Renal cortical epithelial cell (primary cell): ENCODE data around the gene PHC2. TPM values are rescaled to one million over a fixed set of nuclear protein-coding genes. Genes with fewer than 3 reads are reported as not detected.

Source experiments
- DNase-seq: peaks from one replicate; pipeline ENCODE4 v3.0.0-alpha.2; 2011; ENCODE audit warnings: low read depth
- total RNA-seq: library from RNA; depleted of rRNA; stranded (reverse); fragments of >200 nt; gene quantifications from 2 replicates; pipeline ENCODE4 v1.2.3, GENCODE V29; 2014

PHC2 gene
- total RNA-seq, 1 donor from 2014 or later: 187 TPM

DNA sequence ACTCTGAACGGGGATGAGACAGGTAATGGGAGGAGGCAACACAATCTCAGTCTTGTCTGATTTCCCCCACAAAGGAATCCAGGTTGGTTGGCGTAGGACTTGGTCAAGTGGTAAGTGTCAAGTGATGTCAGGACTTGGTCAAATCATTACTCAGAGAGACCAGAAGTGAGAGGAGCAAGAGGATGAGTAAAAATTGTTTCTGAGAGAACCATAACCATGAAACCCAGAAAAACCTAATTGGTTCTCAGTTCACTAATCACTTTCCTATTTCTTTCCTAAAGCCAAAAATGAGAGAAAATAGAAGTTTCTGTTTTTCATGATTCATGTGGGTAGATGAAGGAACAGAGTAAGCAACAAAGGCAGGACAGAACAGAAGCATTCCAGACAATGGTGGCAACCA lies 5.0 kb downstream of the PHC2 start:
- no peak for DNase-seq

DNA sequence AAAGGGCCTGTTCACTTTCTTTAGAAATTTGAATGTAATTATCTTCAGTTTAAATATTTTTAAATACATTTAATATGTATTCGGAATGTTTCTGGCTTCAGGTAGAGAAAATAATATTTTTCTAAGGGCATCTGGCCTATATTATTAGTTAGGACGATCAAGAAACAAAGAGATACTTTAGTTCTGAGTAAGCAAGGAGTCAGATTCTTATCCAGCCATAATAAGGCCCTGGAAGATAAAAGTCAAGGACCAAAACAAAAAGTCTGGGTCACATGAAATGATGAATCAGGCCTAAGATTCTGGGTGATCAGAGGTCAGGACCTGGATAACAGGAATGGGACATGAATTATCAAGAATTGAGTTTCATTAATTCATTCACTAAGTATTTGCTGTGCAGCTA lies 6.3 kb downstream of the PHC2 start:
- peak; percentile 29 for DNase-seq

DNA sequence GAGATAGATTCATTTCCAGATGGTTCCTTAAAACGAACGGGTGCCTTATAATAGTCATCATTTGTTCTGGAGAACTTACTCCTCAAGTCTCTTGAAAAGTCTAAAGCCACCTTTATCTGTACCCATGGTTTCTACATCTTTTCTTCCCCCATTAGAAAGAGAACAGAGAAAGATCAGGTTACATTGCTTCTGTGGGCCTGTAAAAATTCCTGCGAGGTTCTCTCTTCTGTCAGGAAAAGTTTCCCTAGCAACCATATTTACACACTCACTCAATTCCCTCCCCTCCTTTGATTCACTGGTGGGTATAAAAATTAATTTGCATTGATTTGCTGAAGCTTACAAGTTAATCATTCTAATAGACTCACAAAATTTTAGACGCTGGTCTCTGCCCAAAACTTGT lies 6.7 kb downstream of the PHC2 start:
- DNase-seq: peak; percentile 56

DNA sequence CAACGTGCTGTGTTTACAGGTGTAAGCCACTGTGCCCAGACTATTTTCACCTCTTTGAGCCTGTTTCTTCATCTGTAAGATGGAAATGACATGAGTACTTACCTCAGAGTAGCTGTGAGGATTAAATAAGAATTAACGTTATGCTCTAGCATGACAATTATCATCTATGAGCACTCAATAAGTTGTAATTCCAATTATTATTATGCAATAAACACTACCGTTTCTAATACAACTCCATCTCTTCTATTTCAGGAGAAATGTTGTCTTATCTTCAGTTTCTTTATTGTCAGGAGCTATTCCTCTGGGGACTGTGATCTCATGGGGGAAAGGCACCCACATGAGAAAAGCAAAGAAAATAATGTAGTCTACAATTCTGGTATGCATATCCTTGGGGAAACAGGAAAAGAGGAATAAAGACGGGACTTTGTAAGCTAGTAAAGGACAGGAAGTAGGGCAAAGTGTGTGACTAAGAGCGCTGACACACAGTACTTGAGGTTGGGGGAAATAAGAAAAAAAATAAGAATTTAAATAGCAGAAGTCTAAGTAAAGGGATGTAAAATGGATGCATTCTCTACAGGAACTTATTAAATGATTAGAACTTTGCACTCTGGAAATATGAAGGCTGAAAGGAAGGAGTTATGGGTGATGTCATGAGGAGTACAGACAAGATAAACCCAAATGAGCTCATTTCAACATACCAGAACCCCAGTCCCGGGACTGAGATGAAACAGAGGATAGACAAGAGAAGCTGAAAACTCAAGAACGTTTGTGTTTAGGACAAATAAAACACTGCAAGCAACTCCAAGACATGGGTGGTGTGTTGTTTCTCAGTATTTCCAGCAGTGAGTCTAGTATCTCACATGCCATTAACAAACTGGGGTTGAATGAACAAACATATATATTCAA lies 9.8 kb downstream of the PHC2 start:
- DNase-seq: peak; percentile 40

DNA sequence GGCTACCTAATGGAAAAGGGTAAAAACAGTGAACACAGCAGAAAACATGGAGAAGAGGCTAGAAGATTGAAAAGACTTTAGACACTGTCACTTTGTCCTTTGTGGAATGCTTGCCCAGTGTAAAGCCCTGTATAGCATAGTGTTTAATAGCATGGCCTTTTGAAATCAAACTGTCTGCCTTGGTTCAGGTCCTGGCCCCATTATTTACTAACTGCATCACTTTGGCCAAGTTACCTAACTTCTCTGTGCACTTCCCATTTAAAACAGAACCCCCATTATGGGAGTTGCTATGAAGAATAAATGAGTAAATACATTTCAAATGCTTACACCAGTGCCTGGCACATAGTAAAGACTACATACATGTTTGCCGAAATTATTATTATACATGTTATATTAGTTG lies 12.1 kb downstream of the PHC2 start:
- DNase-seq: no peak

DNA sequence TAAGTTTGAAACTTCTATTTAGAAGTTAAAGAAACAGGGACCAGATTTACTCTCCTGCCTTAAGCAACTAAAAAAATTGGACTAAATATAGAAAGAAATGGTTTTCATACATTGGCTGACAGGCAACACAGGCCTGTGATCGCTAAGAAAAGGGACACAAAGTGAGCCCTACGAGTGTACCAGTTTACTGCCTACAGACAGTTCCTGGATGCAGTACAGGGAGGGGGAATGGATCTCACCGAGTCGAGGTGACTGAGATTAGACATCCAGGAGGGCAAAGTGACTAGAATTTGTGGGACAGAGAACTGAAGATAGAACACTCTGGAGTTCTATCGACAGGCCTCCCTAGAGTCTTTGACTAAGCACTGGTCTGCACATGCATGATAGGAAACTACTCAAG lies 16.0 kb downstream of the PHC2 start:
- DNase-seq: no peak

DNA sequence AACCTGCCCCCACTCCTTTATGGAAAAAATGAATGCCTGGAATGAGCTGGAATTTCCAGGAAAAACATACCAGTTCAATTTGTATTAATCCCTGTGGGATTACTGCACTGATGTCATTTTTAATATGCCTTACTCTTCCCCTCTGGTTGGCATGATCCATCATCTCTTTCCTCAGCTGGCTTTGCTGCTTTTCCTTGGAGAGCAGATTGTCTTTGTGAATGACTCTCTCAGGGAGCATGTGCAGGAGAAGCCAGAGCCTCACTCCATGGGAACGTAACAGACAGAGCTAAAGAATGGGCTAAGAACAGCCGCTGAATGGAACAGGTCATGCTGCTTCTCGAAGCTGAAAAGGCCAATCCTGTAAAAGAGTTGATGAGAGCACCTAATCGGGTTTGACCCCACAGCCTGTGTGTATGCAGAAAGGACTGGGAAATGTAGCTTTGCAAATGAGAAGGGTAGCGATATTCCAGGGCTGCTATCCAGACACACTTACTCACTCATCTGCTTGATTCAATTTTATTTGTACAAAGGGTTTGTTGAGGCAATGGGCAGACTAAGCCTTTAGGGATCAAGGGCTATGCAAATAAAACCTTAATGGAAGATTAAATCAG lies 20.7 kb downstream of the PHC2 start:
- DNase-seq: no peak

DNA sequence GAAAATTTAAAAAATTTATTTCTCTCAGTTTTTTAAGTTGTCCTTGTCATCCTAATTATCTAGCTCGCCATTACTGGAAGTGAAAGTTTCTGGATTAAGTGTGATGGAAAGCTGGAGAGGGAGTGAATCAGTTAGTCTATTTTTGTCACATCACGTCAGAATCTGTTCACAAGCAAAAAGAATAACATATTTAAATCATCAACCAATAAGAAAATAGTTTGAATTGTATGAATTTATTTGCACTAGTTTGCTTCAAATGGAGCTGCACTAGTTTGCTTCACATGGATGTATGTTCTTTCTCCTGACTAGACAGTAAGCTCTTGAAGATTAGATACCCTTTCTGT lies 22.8 kb downstream of the PHC2 start:
- no peak for DNase-seq

DNA sequence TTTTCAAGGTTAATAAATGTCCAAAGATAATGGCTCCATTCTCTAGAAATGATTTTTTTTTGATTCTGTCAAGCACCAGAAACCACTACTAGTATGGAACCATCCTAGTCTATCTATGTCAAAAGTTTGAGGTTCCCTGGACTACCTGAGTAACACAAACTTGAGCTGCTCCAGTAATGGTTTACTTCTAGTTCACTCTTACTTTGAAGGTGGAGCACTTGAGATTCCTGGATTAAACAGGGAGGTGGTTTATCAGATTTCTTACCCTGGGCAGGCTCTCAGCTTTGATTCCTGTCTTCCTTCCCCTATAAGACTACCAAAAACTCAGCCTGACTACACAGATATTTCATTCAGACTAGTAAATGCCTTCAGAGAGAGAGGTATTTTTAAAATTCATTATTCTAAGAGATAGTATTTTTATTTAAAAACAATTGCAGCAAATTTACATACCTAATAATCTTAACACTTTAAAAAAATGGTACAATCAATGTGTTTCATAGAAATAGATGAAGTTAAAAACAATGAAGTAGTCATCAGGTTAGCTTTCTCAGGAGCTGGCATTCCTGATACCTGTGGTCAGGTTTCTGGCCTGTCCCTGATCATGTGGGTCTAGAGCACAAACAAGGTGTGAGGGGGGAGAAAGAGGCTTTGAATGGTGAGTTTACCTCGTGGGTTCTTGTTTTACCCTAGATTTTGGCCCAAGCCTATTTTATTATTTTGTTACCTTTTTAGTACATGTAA lies 23.4 kb downstream of the PHC2 start:
- DNase-seq: no peak

DNA sequence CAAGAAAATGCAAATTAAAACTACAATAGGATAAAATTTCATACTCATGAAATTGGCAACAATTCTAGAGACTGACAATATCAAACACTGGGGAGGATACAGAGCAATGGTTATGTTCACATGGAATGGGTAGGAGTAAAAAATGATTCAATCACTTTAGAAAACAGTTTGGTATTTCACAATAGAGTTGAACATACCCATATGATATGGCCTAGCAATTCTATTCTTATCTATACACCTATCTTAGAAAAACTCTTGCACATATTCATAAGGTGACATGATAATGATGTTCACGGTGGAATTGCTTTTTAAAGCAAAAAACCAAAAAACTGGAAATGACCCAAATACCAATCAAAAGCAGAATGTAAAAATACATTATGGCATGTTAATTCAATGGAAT lies 28.7 kb downstream of the PHC2 start:
- DNase-seq: no peak

DNA sequence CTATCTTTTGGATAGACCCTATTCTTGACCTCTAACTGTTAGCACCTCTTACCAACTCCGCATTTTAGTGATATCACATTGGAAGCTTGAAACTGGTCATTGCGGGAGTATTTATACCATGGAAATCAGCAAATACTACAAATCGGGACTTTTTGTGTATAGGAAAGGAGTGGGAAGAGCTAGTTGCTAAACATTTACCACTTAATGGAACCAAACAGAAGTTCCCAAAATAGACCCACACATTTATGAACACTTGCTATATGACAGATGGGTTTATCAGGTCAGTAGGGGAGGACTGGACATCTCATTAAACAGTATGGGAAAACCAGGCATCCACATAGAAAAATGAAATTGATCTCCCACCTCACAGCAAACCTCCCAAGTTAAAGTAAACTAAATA lies 29.4 kb downstream of the PHC2 start:
- DNase-seq: no peak

DNA sequence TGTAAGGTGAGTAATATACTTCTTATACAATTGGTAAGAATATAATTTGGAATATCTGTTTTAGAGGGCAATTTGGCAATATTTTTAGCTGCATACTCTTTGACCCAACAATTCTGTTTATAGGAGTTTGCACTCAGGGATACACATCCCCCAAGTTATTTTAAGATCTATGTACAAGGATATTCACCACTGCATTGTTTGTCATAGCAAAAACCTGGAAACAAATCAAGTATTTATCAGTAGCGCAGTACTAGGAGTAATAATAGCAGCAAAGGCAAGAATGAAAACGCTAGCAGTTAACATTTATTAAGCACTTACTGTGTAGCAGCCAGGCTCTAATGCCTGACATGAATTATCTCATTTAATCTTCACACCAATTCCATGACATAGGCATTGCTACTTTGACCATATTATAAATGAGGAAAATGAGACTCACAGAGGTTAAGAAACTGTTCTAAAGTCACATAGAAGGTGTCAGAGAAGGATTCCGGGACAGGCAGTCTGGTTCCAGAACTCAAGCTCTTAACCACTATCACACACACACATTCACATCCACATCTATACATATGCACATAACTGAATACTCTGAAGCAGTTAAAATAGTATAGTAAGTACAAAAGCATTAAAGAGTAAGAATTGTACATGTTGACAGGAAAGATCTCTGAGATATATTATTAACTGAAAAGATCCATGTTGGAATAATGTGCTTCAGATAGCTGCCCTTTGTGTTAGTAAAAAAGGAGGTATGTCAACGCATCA lies 30.6 kb downstream of the PHC2 start:
- DNase-seq: no peak

DNA sequence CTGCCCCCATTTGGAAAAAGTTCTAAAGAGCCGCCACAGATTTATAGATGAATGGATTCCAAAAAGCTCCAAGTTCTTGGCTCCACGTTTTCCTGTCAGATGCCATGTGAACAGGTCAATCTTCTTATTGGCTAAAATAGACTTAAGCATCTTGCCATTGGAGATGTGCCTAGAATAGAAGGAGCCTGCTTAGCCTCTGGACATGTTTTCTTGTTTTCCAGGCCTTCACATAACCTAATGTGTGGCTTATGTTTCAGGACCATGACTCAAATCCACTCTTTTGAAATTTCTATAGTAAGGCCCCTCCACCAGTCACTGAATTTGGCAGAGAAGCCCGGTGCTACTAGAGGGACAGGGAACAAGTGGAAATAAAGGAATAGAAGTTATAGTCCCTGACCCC lies 31.5 kb downstream of the PHC2 start:
- DNase-seq: no peak

DNA sequence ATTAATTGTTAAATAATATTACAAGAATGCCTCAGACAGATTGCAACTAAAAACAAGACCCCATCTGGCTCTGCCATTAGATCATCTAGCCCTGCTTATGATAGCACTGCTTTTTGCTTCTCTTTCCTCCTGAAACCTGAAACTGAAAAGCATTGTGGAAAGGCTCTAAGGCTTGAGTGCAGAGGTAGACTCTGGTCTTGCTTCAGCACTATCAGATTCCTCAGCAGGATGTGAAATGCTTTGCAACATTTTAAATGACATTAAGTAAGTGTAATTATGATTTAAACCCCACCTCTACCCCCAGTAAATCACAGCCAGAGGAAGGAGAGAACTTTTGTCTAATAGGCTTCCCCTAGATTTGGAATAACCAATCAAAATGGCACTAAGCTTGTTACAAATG lies 32.9 kb downstream of the PHC2 start:
- DNase-seq: no peak

DNA sequence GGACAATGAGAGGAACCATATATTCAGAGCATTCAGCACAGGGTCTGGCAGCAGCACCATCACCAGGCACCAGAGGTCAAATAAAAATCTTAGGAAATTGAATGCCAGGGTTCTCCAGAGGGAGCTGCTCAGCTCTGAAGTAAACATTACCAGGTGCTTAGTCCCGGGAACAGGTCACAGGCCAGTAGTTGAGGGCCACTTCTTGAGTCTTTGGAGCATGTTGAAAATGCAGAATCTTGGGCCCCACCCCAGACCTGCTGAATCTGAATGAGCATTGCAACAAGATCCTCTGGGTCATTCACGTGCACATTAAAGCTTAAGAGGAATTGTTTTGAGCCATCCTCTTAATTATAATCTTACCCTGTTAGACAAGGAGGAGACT lies 33.8 kb downstream of the PHC2 start:
- DNase-seq: no peak

DNA sequence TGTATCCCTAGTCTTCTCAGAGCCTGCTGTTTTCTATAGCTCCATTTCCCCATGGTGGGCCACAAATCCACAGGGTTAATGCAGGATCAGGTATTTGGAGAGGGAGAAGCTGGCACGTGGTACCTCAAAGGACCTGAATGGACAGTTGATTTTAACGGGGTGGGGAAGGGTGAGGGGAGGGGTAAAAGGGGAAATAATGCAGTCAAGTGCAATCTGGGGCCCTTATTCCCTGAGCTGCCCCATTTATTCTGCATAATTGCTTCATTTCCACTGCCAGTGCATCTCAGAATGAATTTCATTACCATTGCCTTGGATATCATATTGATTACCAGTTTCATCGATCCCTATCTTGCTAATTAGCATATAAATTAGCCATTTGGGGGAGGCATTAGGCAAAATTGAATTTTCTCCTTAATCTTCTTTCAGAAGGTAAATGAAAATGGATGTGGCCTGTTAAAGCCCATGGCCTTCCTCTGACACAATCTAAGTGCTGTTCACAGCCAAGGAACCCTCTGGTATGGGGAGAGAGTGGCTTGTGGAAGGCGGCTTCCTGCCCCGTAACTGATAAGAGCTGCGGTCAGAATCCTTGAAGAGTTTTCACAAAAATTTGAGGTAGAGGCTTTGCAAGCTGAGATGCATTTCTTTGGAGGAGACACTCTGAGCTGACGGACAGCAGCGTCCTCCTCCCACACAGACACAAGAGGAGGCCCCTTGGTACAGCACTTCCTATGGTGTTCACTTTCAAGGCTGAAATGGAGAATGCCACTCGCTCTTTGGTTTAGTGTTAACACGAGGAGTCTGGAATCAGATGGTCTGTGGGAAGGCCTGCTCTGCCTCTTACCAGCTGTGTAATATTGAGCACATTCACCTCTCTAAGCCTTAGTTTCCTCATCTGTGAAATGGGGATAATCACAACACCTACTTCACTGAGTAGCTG lies 34.4 kb downstream of the PHC2 start:
- no peak for DNase-seq

DNA sequence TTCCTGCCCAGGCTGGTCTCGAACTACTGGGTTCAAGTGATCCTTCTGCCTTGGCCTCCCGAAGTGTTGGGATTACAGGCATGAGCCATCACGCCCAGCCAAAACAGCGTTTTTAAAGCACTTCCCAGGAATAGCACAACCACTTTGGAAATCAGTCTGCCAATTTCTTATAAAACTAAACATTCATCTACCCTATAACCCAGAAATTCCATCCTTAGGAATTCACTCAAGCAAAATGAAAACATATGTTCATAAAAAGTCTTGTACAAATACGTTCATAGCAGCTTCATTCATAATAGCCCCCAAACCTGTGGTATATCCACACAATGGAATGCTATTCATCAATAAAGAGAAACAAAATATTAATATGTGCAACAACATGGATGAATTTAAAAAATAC lies 36.1 kb downstream of the PHC2 start:
- no peak for DNase-seq

DNA sequence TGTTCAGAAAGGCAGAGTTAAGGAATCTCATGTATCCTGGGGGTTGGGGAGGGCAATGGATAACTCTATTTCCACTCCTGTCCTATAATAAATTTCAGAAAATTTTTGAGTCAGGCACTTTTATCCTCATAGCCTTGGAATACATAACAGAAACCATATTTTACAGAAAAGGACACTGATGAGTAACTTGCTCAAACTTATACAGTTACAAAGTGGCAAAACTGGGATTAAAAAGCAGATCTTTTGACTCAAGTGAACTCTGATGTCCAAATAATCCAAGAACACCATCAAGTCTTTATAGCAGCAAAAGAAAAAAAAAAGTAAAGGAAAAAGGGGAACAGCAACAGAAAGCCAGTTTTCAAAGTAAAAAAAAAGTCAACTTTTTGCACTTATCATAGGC lies 36.9 kb downstream of the PHC2 start:
- no peak for DNase-seq

DNA sequence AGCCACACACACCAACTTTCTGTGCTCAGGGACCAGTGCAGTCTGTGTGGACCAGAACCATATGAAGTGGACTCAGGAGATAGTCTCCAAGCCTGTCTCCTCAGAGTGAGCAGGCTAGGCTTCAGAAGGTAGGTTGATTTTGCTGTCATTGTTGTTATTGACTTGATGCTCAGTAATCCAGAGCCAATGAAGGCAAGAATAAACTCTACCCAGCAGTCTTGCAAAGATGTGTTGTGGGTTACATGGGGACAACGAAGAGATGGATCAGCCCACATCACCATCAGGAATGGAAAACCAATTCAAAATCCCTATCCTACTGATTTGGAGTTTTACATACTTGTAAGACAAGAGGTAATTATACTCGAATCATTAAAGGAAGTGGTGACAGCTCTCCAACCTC lies 37.4 kb downstream of the PHC2 start:
- no peak for DNase-seq

DNA sequence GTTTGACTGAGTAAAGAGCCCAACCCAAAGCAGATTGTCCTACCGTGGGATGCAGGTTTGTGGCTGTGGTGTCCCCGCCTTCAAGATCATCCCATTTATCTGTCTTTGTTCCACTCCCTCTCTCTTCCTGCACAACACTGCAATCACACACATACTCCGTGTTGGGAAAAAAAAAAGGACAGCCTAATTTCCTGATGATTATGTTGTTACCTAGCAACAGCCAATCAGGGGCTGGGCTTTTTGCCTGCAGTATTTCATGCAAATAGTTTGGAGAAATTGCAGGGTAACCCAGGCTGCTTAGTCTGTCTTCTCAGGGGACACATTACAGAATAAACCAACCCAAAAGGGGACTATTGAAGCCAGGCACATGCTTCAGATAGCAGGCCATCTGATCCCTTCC lies 38.3 kb downstream of the PHC2 start:
- no peak for DNase-seq

DNA sequence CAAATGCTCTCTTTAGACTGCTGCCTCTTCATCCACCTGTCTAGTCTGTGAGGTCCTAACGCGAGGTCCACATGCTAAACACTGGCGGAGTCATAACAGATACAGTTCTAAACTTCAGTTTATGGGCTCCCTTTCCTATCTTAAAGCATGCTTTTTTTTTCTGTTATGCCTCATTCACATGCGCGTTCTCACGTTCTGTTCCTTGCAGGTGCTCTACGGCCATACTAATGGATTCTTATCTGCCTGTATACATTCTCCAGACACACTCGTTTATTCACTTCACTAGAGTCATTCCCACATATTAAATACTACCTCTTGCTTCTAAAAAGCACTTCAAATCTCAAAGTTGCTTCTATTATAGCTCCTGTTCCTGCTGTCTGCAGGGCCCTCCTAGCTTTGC lies 38.7 kb downstream of the PHC2 start:
- no peak for DNase-seq
